Spinal cord (tissue), 10 donors: ENCODE data around the gene KATNBL1. TPM values are rescaled to one million over a fixed set of nuclear protein-coding genes. Genes with fewer than 3 reads are reported as not detected.
"Not testable (repeated sequence)": the region's sequence is repeated elsewhere in the genome, so short reads cannot be mapped to it uniquely, and the experiment has no call there.

Experiments used
- DNase-seq, 6 donors: peaks; one replicate each; pipeline versions ENCODE4 v3.0.0 to v3.0.0-alpha.2; 2013 to 2015; ENCODE audit warnings: low spot score in 6 of 6, low read depth in 4 of 6
- H3K27ac ChIP-seq: one replicate; pipeline ENCODE4 v1.5.1; 2013; ENCODE audit warnings: low read depth, low read length, control low read depth
- H3K27me3 ChIP-seq: one replicate; pipeline ENCODE4 v1.6.1; 2013; ENCODE audit warnings: low read length; ENCODE audit not compliant: control insufficient read depth, insufficient read depth
- H3K36me3 ChIP-seq: one replicate; pipeline ENCODE4 v1.6.1; 2013; ENCODE audit warnings: low read length; ENCODE audit not compliant: control insufficient read depth, insufficient read depth
- H3K4me1 ChIP-seq: one replicate; pipeline ENCODE4 v1.6.1; 2013; ENCODE audit warnings: low read length; ENCODE audit not compliant: control insufficient read depth, insufficient read depth
- H3K4me3 ChIP-seq: one replicate; pipeline ENCODE4 v1.5.1; 2013; ENCODE audit warnings: low read depth, low read length, control low read depth
- H3K9me3 ChIP-seq: one replicate; pipeline ENCODE4 v1.6.1; 2013; ENCODE audit warnings: low read length; ENCODE audit not compliant: control insufficient read depth, insufficient read depth
- WGBS: methylation state at CpG from one replicate; pipeline ENCODE4 v1.1.5; 2013; ENCODE audit warnings: missing lambda C conversion rate; ENCODE audit not compliant: insufficient coverage; 5-methylcytosine and 5-hydroxymethylcytosine counted together
- polyA plus RNA-seq, 2 donors: library from polyadenylated mRNA; unstranded; fragments of 120-200 nt; gene quantifications; one replicate each; pipeline ENCODE4 v1.2.1, GENCODE V29; 2013; ENCODE audit not compliant: insufficient read length in 2 of 2
- total RNA-seq, 2 donors: library from RNA; depleted of rRNA in 1 of 2; stranded (reverse); fragments of 120-200 nt in 1 of 2; fragments of >200 nt in 1 of 2; gene quantifications; one replicate each; pipeline versions ENCODE4 v1.2.3 to v1.2.4, GENCODE V29; 2013 to 2014
- donor health status: healthy.

KATNBL1 gene
- total and polyA plus RNA-seq, 4 donors: 67.5 to 88.3 (median 87.6) TPM

- WGBS: 100% methylated on average over 1 of the region's 4 CpGs
- Histone ChIP-seq H3K36me3 (no peaks in the 10 kb centered on the region), H3K4me1 (no peaks in the 10 kb centered on the region), H3K27ac (no peak overlapping the region), H3K9me3 (no peaks in the 10 kb centered on the region), H3K27me3 (no peaks in the 10 kb centered on the region), H3K4me3 (no peak overlapping the region)
- no peak for DNase-seq
These were observed 85.2 kb downstream of the KATNBL1 start for GRCh38 chr15:34124651-34125050.

- no peaks in the 10 kb centered on the region for H3K4me1 ChIP-seq
- H3K27ac ChIP-seq: no peak overlapping the region
These were observed 87.1 kb downstream of the KATNBL1 start for GRCh38 chr15:34122771-34123183.

GRCh38 chr15:34121786-34122185 lies 88.1 kb downstream of the KATNBL1 start:
- not testable (repeated sequence) for H3K36me3 ChIP-seq, H3K4me3 ChIP-seq, H3K9me3 ChIP-seq, H3K27ac ChIP-seq, H3K4me1 ChIP-seq, DNase-seq, H3K27me3 ChIP-seq
- 91% methylated on average over 5 of the region's 12 CpGs for WGBS

More at GRCh38 chr15:34122771-34123183, 87.1 kb downstream of the KATNBL1 start:
- no peaks in the 10 kb centered on the region for H3K9me3 ChIP-seq
- DNase-seq: peak in 1 of 6 donors; percentile 7
- H3K36me3 ChIP-seq: no peaks in the 10 kb centered on the region
- no peaks in the 10 kb centered on the region for H3K27me3 ChIP-seq
- H3K4me3 ChIP-seq: no peak overlapping the region
- 80% methylated on average over 6 of the region's 6 CpGs for WGBS

GRCh38 chr15:34120420-34120819 lies 89.5 kb downstream of the KATNBL1 start:
- not testable (repeated sequence) for H3K27ac ChIP-seq, H3K36me3 ChIP-seq, H3K9me3 ChIP-seq, H3K27me3 ChIP-seq, H3K4me1 ChIP-seq, DNase-seq, H3K4me3 ChIP-seq
- WGBS: no CpG with 5 or more reads among the region's 2 CpGs

- H3K27me3 ChIP-seq: no peaks in the 10 kb centered on the region
- 100% methylated on average over 1 of the region's 4 CpGs for WGBS
- H3K36me3 ChIP-seq: no peaks in the 10 kb centered on the region
- H3K27ac ChIP-seq: no peak overlapping the region
- DNase-seq: no peak
- no peaks in the 10 kb centered on the region for H3K4me1 ChIP-seq
- H3K9me3 ChIP-seq: no peaks in the 10 kb centered on the region
- H3K4me3 ChIP-seq: no peak overlapping the region
These were observed 90.6 kb downstream of the KATNBL1 start for GRCh38 chr15:34119291-34119690.

GRCh38 chr15:34116620-34117019 lies 93.3 kb downstream of the KATNBL1 start:
- H3K4me1 ChIP-seq: no peaks in the 10 kb centered on the region
- 58% methylated on average over 2 of the region's 2 CpGs for WGBS

GRCh38 chr15:34114739-34115138 lies 95.2 kb downstream of the KATNBL1 start:
- Histone ChIP-seq H3K4me3 (no peak overlapping the region), H3K27ac (no peak overlapping the region), H3K27me3 (no peaks in the 10 kb centered on the region), H3K36me3 (no peaks in the 10 kb centered on the region), H3K4me1 (no peaks in the 10 kb centered on the region), H3K9me3 (no peaks in the 10 kb centered on the region)
- 94% methylated on average over 3 of the region's 3 CpGs for WGBS
- no peak for DNase-seq

More at GRCh38 chr15:34116620-34117019, 93.3 kb downstream of the KATNBL1 start:
- DNase-seq: peak in 2 of 6 donors; percentile 25 to 76
- Histone ChIP-seq H3K27me3 (no peaks in the 10 kb centered on the region), H3K9me3 (no peaks in the 10 kb centered on the region), H3K36me3 (no peaks in the 10 kb centered on the region), H3K4me3 (no peak overlapping the region), H3K27ac (no peak overlapping the region)

GRCh38 chr15:34114215-34114614 lies 95.7 kb downstream of the KATNBL1 start:
- DNase-seq: no peak
- no peak overlapping the region for H3K27ac ChIP-seq
- no peak overlapping the region for H3K4me3 ChIP-seq
- H3K4me1 ChIP-seq: no peaks in the 10 kb centered on the region
- H3K27me3 ChIP-seq: no peaks in the 10 kb centered on the region
- no CpG with 5 or more reads among the region's 2 CpGs for WGBS
- H3K36me3 ChIP-seq: no peaks in the 10 kb centered on the region
- H3K9me3 ChIP-seq: no peaks in the 10 kb centered on the region

GRCh38 chr15:34111488-34111887 lies 98.4 kb downstream of the KATNBL1 start:
- 76% methylated on average over 5 of the region's 6 CpGs for WGBS
- H3K4me1 ChIP-seq: no peaks in the 10 kb centered on the region
- no peak overlapping the region for H3K4me3 ChIP-seq
- H3K27ac ChIP-seq: no peak overlapping the region
- no peak for DNase-seq
- no peaks in the 10 kb centered on the region for H3K36me3 ChIP-seq
- H3K27me3 ChIP-seq: no peaks in the 10 kb centered on the region
- H3K9me3 ChIP-seq: no peaks in the 10 kb centered on the region

- DNase-seq: peak in 5 of 6 donors; percentile 4 to 72 (median 28)
- H3K36me3 ChIP-seq: no peaks in the 10 kb centered on the region
- H3K4me1 ChIP-seq: no peaks in the 10 kb centered on the region
- H3K27ac ChIP-seq: no peak overlapping the region
- no peaks in the 10 kb centered on the region for H3K27me3 ChIP-seq
- H3K9me3 ChIP-seq: no peaks in the 10 kb centered on the region
- WGBS: 70% methylated on average over 2 of the region's 5 CpGs
- no peak overlapping the region for H3K4me3 ChIP-seq
These were observed 99.9 kb downstream of the KATNBL1 start for GRCh38 chr15:34109797-34110663.
